Measurements from ENCODE around the gene ADD1. TPM values are rescaled to one million over a fixed set of nuclear protein-coding genes. Genes with fewer than 3 reads are reported as not detected.
A peak's percentile ranks its signal among the peaks of the same experiment; 100 is the strongest.
"Not testable (repeated sequence)": the region's sequence is repeated elsewhere in the genome, so short reads cannot be mapped to it uniquely, and the experiment has no call there.

The ADD1 gene
- total and polyA plus RNA-seq, 4 donors, result 98.3 to 351 (median 284) TPM

- H3K4me3 ChIP-seq (ENCODE audit: low read length in 2 of 2), result no peak overlapping the region
- no peaks in the 10 kb centered on the region for H3K9me3 ChIP-seq (ENCODE audit: control insufficient read depth, low read length)
- H3K36me3 ChIP-seq (ENCODE audit: control insufficient read depth in 1 of 2, insufficient read depth in 2 of 2, low read length in 1 of 2), result peaks cover 4 to 16% of the 10 kb centered on the region in 2 donors
- ATAC-seq (ENCODE audit: low FRiP score), result no peak
- intact Hi-C loops (cut with DNase I), result no loop called here
- H3K27me3 ChIP-seq (ENCODE audit: control insufficient read depth in 1 of 2, insufficient read depth in 2 of 2, low read length in 1 of 2), result no peaks in the 10 kb centered on the region
- H3K27ac ChIP-seq (ENCODE audit: low read depth in 1 of 2, low read length in 2 of 2), result no peak overlapping the region
- 78 to 82% methylated on average over 7 of the region's 7 CpGs for WGBS, 2 donors
- no peak for DNase-seq
- no peaks in the 10 kb centered on the region for H3K4me1 ChIP-seq (ENCODE audit: control insufficient read depth in 1 of 2, insufficient read depth in 2 of 2, low read length in 2 of 2)
Observed at GRCh38 chr4:2910409-2910808, 66.8 kb downstream of the ADD1 start.

GRCh38 chr4:2911868-2912267, 68.2 kb downstream of the ADD1 start:
- no peak for ATAC-seq (ENCODE audit: low FRiP score)
- H3K27ac ChIP-seq (ENCODE audit: low read depth in 1 of 2, low read length in 2 of 2), result no peak overlapping the region
- no peaks in the 10 kb centered on the region for H3K27me3 ChIP-seq (ENCODE audit: control insufficient read depth in 1 of 2, insufficient read depth in 2 of 2, low read length in 1 of 2)
- intact Hi-C loops (cut with DNase I), result no loop called here
- no peaks in the 10 kb centered on the region for H3K4me1 ChIP-seq (ENCODE audit: control insufficient read depth in 1 of 2, insufficient read depth in 2 of 2, low read length in 2 of 2)
- H3K36me3 ChIP-seq (ENCODE audit: control insufficient read depth in 1 of 2, insufficient read depth in 2 of 2, low read length in 1 of 2), result peaks cover 0 to 14% of the 10 kb centered on the region in 2 donors
- 82 to 88% methylated on average over 3 of the region's 3 CpGs for whole genome bisulfite sequencing, 2 donors
- no peak overlapping the region for H3K4me3 ChIP-seq (ENCODE audit: low read length in 2 of 2)
- H3K9me3 ChIP-seq (ENCODE audit: control insufficient read depth, low read length), result no peaks in the 10 kb centered on the region
- DNase-seq, result no peak

DNA sequence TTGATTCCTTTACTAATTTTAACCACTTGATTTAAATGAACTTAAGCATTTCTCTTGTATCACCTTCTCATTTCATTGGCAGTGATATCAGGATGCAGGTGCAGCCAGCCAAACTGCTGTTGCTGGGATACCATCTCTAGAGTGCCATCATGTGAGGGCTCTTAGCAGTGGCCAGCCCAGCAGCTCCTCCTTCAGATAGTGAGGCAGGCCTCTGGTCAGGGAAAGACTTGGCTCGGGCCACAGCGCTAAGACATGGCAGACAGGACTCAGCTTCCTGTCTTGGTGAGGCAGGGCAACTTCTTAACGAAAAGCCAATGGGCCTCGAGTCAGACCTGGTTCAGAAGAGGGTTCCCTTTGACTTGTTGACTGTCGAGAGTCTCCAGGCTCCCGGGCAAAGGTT, 69.5 kb downstream of the ADD1 start:
- Histone ChIP-seq H3K27me3 (ENCODE audit: control insufficient read depth in 1 of 2, insufficient read depth in 2 of 2, low read length in 1 of 2) (no peaks in the 10 kb centered on the region), H3K4me1 (ENCODE audit: control insufficient read depth in 1 of 2, insufficient read depth in 2 of 2, low read length in 2 of 2) (no peaks in the 10 kb centered on the region), H3K36me3 (ENCODE audit: control insufficient read depth in 1 of 2, insufficient read depth in 2 of 2, low read length in 1 of 2) (peaks cover 0 to 10% of the 10 kb centered on the region in 2 donors), H3K9me3 (ENCODE audit: control insufficient read depth, low read length) (no peaks in the 10 kb centered on the region), H3K27ac (ENCODE audit: low read depth in 1 of 2, low read length in 2 of 2) (no peak overlapping the region), H3K4me3 (ENCODE audit: low read length in 2 of 2) (no peak overlapping the region)
- WGBS, 2 donors, result 89 to 99% methylated on average over 6 of the region's 6 CpGs
- ATAC-seq (ENCODE audit: low FRiP score) (peak; percentile 41), DNase-seq (no peak)
- intact Hi-C loops (cut with DNase I), result no loop called here

GRCh38 chr4:2914256-2915126, 70.8 kb downstream of the ADD1 start:
- DNase-seq (peak; percentile 31 to 62), ATAC-seq (ENCODE audit: low FRiP score) (no peak)
- Histone ChIP-seq H3K27me3 (ENCODE audit: control insufficient read depth in 1 of 2, insufficient read depth in 2 of 2, low read length in 1 of 2) (no peaks in the 10 kb centered on the region), H3K27ac (ENCODE audit: low read depth in 1 of 2, low read length in 2 of 2) (no peak overlapping the region), H3K36me3 (ENCODE audit: control insufficient read depth in 1 of 2, insufficient read depth in 2 of 2, low read length in 1 of 2) (peaks cover 0 to 6% of the 10 kb centered on the region in 2 donors), H3K9me3 (ENCODE audit: control insufficient read depth, low read length) (no peaks in the 10 kb centered on the region), H3K4me3 (ENCODE audit: low read length in 2 of 2) (no peak overlapping the region), H3K4me1 (ENCODE audit: control insufficient read depth in 1 of 2, insufficient read depth in 2 of 2, low read length in 2 of 2) (no peaks in the 10 kb centered on the region)
- intact Hi-C loops (cut with DNase I), result no loop called here
- 82 to 86% methylated on average over 16 of the region's 16 CpGs for WGBS, 2 donors

- Histone ChIP-seq H3K4me3 (ENCODE audit: low read length in 2 of 2) (no peak overlapping the region), H3K27me3 (ENCODE audit: control insufficient read depth in 1 of 2, insufficient read depth in 2 of 2, low read length in 1 of 2) (no peaks in the 10 kb centered on the region), H3K27ac (ENCODE audit: low read depth in 1 of 2, low read length in 2 of 2) (no peak overlapping the region), H3K9me3 (ENCODE audit: control insufficient read depth, low read length) (no peaks in the 10 kb centered on the region), H3K36me3 (ENCODE audit: control insufficient read depth in 1 of 2, insufficient read depth in 2 of 2, low read length in 1 of 2) (peaks cover 0 to 6% of the 10 kb centered on the region in 2 donors), H3K4me1 (ENCODE audit: control insufficient read depth in 1 of 2, insufficient read depth in 2 of 2, low read length in 2 of 2) (no peaks in the 10 kb centered on the region)
- peak in 1 of 2 donors; percentile 65 for DNase-seq
- no peak for ATAC-seq (ENCODE audit: low FRiP score)
- WGBS, 2 donors, result 89 to 91% methylated on average over 9 of the region's 9 CpGs
- intact Hi-C loops (cut with DNase I), result no loop called here
Observed at GRCh38 chr4:2915789-2916188, 72.1 kb downstream of the ADD1 start.

GRCh38 chr4:2916696-2917095, 73.1 kb downstream of the ADD1 start:
- intact Hi-C loops (cut with DNase I); H3K27me3 ChIP-seq (ENCODE audit: control insufficient read depth in 1 of 2, insufficient read depth in 2 of 2, low read length in 1 of 2); ATAC-seq (ENCODE audit: low FRiP score); H3K9me3 ChIP-seq (ENCODE audit: control insufficient read depth, low read length); DNase-seq; H3K36me3 ChIP-seq (ENCODE audit: control insufficient read depth in 1 of 2, insufficient read depth in 2 of 2, low read length in 1 of 2); H3K27ac ChIP-seq (ENCODE audit: low read depth in 1 of 2, low read length in 2 of 2); H3K4me1 ChIP-seq (ENCODE audit: control insufficient read depth in 1 of 2, insufficient read depth in 2 of 2, low read length in 2 of 2); H3K4me3 ChIP-seq (ENCODE audit: low read length in 2 of 2): not testable (repeated sequence)
- 94 to 98% methylated on average over 2 of the region's 2 CpGs for WGBS, 2 donors

GRCh38 chr4:2918300-2918699, 74.7 kb downstream of the ADD1 start:
- H3K36me3 ChIP-seq (ENCODE audit: control insufficient read depth in 1 of 2, insufficient read depth in 2 of 2, low read length in 1 of 2), result not testable (repeated sequence)

GRCh38 chr4:2918714-2919113, 75.1 kb downstream of the ADD1 start:
- H3K27ac ChIP-seq (ENCODE audit: low read depth in 1 of 2, low read length in 2 of 2); H3K9me3 ChIP-seq (ENCODE audit: control insufficient read depth, low read length); ATAC-seq (ENCODE audit: low FRiP score); H3K27me3 ChIP-seq (ENCODE audit: control insufficient read depth in 1 of 2, insufficient read depth in 2 of 2, low read length in 1 of 2); H3K36me3 ChIP-seq (ENCODE audit: control insufficient read depth in 1 of 2, insufficient read depth in 2 of 2, low read length in 1 of 2); H3K4me1 ChIP-seq (ENCODE audit: control insufficient read depth in 1 of 2, insufficient read depth in 2 of 2, low read length in 2 of 2); DNase-seq; H3K4me3 ChIP-seq (ENCODE audit: low read length in 2 of 2); intact Hi-C loops (cut with DNase I): not testable (repeated sequence)
- 95 to 97% methylated on average over 8 of the region's 8 CpGs for WGBS, 2 donors

More at GRCh38 chr4:2918300-2918699, 74.7 kb downstream of the ADD1 start:
- ATAC-seq (ENCODE audit: low FRiP score); H3K4me1 ChIP-seq (ENCODE audit: control insufficient read depth in 1 of 2, insufficient read depth in 2 of 2, low read length in 2 of 2); H3K27me3 ChIP-seq (ENCODE audit: control insufficient read depth in 1 of 2, insufficient read depth in 2 of 2, low read length in 1 of 2); H3K9me3 ChIP-seq (ENCODE audit: control insufficient read depth, low read length); H3K27ac ChIP-seq (ENCODE audit: low read depth in 1 of 2, low read length in 2 of 2); H3K4me3 ChIP-seq (ENCODE audit: low read length in 2 of 2); intact Hi-C loops (cut with DNase I); DNase-seq: not testable (repeated sequence)
- 70 to 79% methylated on average over 2 of the region's 2 CpGs for WGBS, 2 donors

Data from aorta (tissue), 5 donors.